DMS79 treated with DMSO at 0.1 percent for 48 hours (cell line): ENCODE results near the gene CXCL14.
"Not testable (repeated sequence)": the region's sequence is repeated elsewhere in the genome, so short reads cannot be mapped to it uniquely, and the experiment has no call there.

Source experiments
- DNase-seq: peaks from one replicate; lab custom pipeline; 2025; lab: John Stamatoyannopoulos, UW

CXCL14 gene

DNA sequence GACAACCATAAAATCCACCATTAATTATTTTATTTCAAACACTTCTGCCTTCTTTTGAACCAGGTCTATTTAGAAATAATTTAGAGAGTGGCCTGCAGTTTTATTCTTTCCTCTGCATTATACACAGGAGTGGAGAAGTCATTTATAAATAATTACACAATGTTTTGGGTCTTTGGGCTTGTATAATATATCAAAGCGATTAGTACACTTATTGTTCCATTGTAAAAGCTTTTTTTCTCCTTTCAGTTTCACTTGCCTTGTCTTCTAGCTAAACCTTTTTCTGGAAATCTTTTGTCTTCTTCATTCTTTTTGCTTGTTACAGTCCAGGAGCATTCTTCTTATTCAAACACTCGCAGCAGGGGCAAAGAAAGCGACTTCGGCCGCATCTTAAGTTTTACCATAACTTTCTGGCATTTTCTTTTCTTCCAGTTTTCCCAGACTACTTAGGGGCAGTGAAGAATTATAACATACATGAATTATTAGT is 35.7 kb downstream of the CXCL14 start:
- no peak for DNase-seq

- DNase-seq, result no peak
Observed at GRCh38 chr5:135541807-135542502, 36.8 kb downstream of the CXCL14 start.

DNA sequence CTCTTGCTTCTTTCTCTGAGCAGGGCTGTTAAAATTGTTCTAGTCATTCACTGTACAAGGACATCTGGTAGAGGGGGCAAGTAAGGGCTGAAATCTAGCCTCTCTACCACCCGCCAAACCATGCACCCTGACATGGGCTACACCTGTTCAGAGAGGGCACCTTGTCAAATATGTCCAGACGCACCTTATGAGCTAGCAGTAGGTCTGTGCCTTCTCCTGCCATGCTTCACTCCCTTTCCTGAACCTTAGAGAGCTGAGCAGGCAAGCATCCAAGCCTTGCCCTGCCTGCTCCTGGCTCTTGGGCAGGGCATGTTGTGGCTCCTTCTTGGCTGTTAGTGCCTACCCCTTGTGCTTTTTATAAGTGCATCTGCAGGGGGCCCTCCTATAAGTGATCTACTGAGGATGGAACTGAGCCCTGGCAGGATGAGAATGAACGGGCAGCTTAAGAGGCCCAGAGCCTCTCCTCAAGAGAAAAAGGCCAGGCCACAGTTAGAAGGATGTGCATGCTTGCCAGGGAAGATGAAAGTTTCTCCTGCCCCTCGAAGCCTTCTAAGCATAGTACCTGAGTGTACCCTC is 39.3 kb downstream of the CXCL14 start:
- peak; percentile 48 for DNase-seq

- DNase-seq, result no peak
Observed at GRCh38 chr5:135538261-135538660, 40.5 kb downstream of the CXCL14 start.

DNA sequence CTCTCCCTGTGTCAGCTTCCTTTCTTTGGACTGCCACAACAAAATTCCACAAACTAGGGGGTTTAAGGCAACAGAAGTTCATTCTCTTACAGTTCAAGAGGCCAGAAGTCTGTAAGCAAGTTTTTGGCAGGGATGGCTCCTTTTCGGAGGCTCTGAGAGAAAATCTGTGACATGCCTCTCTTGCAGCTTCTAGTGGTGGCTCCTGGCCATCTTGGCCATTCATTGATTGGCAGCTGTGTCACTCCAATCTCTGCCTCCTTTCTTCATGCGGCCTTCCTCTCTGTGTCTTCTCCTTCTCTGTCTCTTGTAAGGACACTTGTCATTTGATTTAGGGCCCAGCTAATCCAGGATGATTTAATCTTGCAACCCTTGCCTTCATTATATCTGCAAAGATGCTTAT is 41.0 kb downstream of the CXCL14 start:
- DNase-seq, result no peak

DNA sequence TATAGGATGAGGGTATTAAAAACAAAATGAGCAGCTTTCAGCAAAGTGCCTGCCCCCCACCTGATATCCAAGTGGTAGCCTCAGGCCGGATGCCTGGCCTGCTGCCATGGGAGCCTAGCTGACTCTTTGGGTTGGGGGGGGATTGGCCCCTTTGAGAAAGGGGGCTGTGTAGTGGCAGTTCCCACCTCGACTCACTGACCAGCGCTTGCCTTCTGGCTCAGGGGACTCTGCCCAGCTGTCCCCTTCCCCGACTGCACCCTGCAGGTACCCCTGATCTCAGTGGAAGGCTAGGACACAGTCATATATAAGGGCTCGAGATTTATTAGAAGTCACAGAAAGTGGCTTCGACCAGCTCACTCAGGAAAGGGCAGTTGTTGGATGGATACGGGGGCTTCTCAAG is 41.5 kb downstream of the CXCL14 start:
- DNase-seq, result no peak

GRCh38 chr5:135535820-135536801 is 42.7 kb downstream of the CXCL14 start, which contains the start of gene NEUROG1:
Gene NEUROG1 (minus strand): TSS chr5:135535964. CDS start chr5:135535690, 274 bp downstream.
- peak; percentile 4 for DNase-seq

GRCh38 chr5:135535420-135535819 is 43.4 kb downstream of the CXCL14 start:
- no peak for DNase-seq

DNA sequence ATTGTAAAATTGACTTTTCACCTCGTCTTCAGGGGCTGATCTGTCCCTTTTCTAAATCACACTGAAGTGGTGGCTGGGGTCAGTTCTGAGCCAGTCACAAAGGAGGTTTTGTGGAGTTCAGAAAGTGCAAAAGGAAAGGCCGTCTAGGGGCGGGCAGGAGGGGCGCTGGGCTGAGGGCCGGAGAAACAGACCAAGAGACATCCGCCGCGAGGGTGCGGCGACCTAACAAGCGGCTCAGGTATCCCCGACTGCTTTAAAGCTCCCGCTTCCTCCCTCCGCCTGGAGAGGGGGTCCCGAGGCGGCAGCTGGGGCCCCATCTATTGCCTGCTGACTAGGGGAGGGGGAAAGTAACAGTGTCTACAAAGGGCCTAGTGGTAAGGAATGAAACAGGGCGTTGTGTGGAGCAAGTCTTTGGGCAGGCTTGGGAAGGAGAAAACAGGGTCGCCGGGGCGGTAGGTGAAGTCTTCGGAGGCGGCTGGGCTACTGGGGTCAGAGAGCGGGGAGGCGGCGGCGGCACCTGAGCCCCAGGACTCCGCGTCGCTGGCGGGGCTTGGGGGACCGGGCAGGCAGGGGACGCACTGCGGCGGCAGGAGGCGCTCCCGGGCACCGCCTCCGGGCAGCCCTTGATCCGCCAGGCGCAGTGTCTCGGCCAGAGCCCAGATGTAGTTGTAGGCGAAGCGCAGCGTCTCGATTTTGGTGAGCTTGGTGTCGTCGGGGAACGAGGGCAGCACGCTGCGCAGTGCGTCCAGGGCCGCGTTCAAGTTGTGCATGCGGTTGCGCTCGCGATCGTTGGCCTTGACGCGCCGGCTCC is 44.0 kb downstream of the CXCL14 start:
- no peak for DNase-seq

DNA sequence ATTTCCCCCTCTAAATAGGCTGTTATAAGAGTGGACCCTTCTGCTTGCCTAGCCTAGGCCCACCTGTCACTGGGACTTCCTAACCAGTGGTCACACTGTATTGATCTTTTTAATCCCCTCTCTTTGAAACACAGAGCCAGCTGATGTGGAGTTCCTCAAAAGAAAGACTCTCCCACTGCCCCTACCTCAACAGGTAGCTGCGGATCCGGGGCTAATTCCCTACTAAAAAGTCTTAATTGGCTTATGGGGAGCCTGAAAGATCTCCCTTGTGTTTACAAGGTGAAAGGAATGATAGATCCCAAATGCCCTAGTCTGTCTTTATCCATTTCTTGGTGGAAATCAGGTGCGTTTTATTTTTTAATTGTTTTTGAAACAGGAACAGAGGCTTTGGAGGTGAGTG is 45.0 kb downstream of the CXCL14 start:
- no peak for DNase-seq

GRCh38 chr5:135533334-135533733 is 45.5 kb downstream of the CXCL14 start:
- no peak for DNase-seq

DNA sequence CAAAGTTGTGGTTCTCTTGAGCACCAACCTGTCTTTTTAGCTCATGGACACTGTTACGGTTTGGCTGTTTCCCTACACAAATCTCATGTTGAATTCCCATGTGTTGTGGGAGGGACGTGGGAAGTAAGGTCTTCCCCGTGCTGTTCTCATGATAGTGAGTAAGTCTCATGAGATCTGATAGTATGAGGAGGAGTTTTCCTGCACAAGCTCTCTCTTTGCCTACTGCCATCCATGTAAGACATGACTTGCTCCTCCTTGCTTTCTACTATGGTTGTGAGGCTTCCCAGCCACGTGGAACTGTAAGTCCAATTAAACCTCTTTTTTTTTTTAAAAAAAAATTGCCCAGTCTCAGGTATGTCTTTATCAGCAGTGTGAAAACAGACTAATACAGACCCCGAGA is 49.2 kb downstream of the CXCL14 start:
- DNase-seq, result not testable (repeated sequence)

GRCh38 chr5:135526924-135527323 is 51.9 kb downstream of the CXCL14 start:
- DNase-seq, result no peak

GRCh38 chr5:135521964-135522363 is 56.8 kb downstream of the CXCL14 start:
- DNase-seq, result no peak
